Ovary (tissue), 10 donors: ENCODE measurements around the gene TBC1D9B. TPM values are rescaled to one million over a fixed set of nuclear protein-coding genes. Genes with fewer than 3 reads are reported as not detected.

Source experiments
- DNase-seq, 5 donors: peaks; one replicate each; pipeline ENCODE4 v3.0.0-alpha.2; 2019 to 2020
- H3K27ac ChIP-seq, 2 donors: fragments of 200-600 bp; one replicate each; pipeline versions ENCODE4 v1.5.1 to v1.8.0; 2019 to 2022
- H3K27me3 ChIP-seq: fragments of 200-600 bp; one replicate; pipeline ENCODE4 v1.8.0; 2022
- H3K36me3 ChIP-seq: fragments of 200-600 bp; sonication (generic); one replicate; pipeline ENCODE4 v1.5.1; 2019
- H3K4me1 ChIP-seq: one replicate; pipeline ENCODE4 v1.8.1; 2013; ENCODE audit warnings: mild to moderate bottlenecking, moderate library complexity; ENCODE audit not compliant: insufficient read depth
- H3K4me3 ChIP-seq: fragments of 200-600 bp; sonication (generic); one replicate; pipeline ENCODE4 v1.5.1; 2017
- H3K9me3 ChIP-seq, 2 donors: fragments of 200-600 bp in 1 of 2; sonication (generic) in 1 of 2; one replicate each; pipeline versions ENCODE4 v1.5.1 to v1.8.1; 2013 to 2019; ENCODE audit warnings: mild to moderate bottlenecking in 1 of 2, moderate library complexity in 1 of 2
- CTCF ChIP-seq, 3 donors: fragments of 450-650 bp in 2 of 3; fragments of 200-600 bp in 1 of 3; IDR thresholded peaks; one replicate each; pipeline versions ENCODE4 v1.5.1 to v1.8.0; 2016 to 2022; ENCODE audit warnings: antibody characterized with exemption in 3 of 3, mild to moderate bottlenecking in 1 of 3
- EP300 ChIP-seq: sonication (generic); formaldehyde crosslinking; IDR thresholded peaks from one replicate; pipeline ENCODE4 v1.6.1; 2017; ENCODE audit warnings: antibody characterized with exemption
- POLR2A ChIP-seq: fragments of 450-650 bp; IDR thresholded peaks from one replicate; pipeline ENCODE4 v1.6.1; 2017; ENCODE audit warnings: antibody characterized with exemption, mild to moderate bottlenecking, moderate library complexity
- WGBS, 3 donors: extraction: QIAGEN DNeasy Blood & Tissue Kit in 1 of 3; methylation state at CpG; one replicate each; pipeline versions ENCODE4 v1.1.5 to v1.1.7; 2013 to 2017; 5-methylcytosine and 5-hydroxymethylcytosine counted together
- intact Hi-C, 4 donors: fragments of 100-400 bp; cut with DNase I; formaldehyde crosslinking; loops; one replicate each; pipeline versions ENCODE4 v1.11.0 to v1.15.1; 2022 to 2023
- long read RNA-seq, 3 donors: library from polyadenylated mRNA in 2 of 3; unstranded in 2 of 3; transcript quantifications; one replicate each; pipeline ENCODE4 v2.0.0 and lab custom pipeline, GENCODE V29; 2021 to 2026
- polyA plus RNA-seq, 2 donors: library from polyadenylated mRNA; stranded (reverse); fragments of 200-250 nt in 1 of 2; fragments of 350-450 nt in 1 of 2; fragmentation: Illumina TruSeq in 1 of 2; extraction: RNeasy Lipid Tissue Mini Kit (QIAGEN cat#74804) in 1 of 2; gene quantifications; one replicate each; pipeline ENCODE4 v1.2.3, GENCODE V29; 2013 to 2014
- total RNA-seq, 7 donors: library from RNA; depleted of rRNA in 2 of 7; stranded (reverse); fragments of >200 nt in 2 of 7; fragmentation: NEBNext Ultra II Directional in 3 of 7; extraction: Animal tissue kit (Norgen Biotek cat#: 25700) in 3 of 7; gene quantifications; one replicate each; pipeline versions ENCODE4 v1.1.0 to v1.2.4, GENCODE V29; 2016 to 2023
- donor health status: DM: no; HTN: no; CAD: no; lungs with moderate emphysema.
- donor health status: DM: no; HTN: no; CAD: no.
- donor health status: Bipolar disorder and iron deficiency.
- donor health status: DM: yes; HTN: yes; CAD: no.
- donor health status: DM: no; HTN: no; CAD: no.
- donor health status: DM: yes; HTN: yes; CAD: no.

TBC1D9B gene
- total RNA-seq, result 100 to 1,000 TPM in 2 of 7 donors, 10 to 100 TPM in 5; 48.3 to 121 (median 87.8) TPM
- polyA plus RNA-seq, result 10 to 100 TPM; 66.2 to 67.4 TPM
- long read RNA-seq, donor 1, full-length matches to known transcripts, result 30 of 131 reads
- long read RNA-seq, donor 1, partial matches to known transcripts, result 74 of 131 reads
- long read RNA-seq, donor 1, other reads (novel, unspliced or antisense), result 27 of 131 reads
- long read RNA-seq, donor 2, full-length matches to known transcripts, result 13 of 26 reads
- long read RNA-seq, donor 2, partial matches to known transcripts, result 13 of 26 reads
- long read RNA-seq, donor 2, other reads (novel, unspliced or antisense), result 0 of 26 reads
- long read RNA-seq, donor 3, full-length matches to known transcripts, result 190 of 351 reads
- long read RNA-seq, donor 3, partial matches to known transcripts, result 107 of 351 reads
- long read RNA-seq, donor 3, other reads (novel, unspliced or antisense), result 54 of 351 reads

GRCh38 chr5:179907556-179908324 lies at the start of gene TBC1D9B:
TSS of gene TBC1D9B (minus strand) at chr5:179907897. CDS start at chr5:179907821, 76 bp downstream.
- Histone ChIP-seq H3K27me3 (no peaks in the 10 kb centered on the region), H3K4me1 (peaks cover 9% of the 10 kb centered on the region), H3K27ac (peak within 1 kb of the TSS; percentile 60 to 65), H3K4me3 (peak within 1 kb of the TSS; percentile 62), H3K36me3 (no peaks in the 10 kb centered on the region), H3K9me3 (no peaks in the 10 kb centered on the region)
- peak; percentile 74 to 88 (median 83) for DNase-seq
- WGBS, 3 donors, result 0 to 1% (median 1%) methylated on average over 47 to 105 of the region's 105 CpGs
- intact Hi-C loops, result loop anchor here in 3 of 4 donors (10.0 kb wide), 5 partner anchors 83 to 167 kb away; partner anchors contain the start of genes RNF130 (in 2 of the 3), LTC4S (in 1 of the 3), MGAT4B (in 1 of the 3) and SQSTM1 (in 1 of the 3)
- TF ChIP-seq POLR2A, result no peak
- no peak for TF ChIP-seq EP300
- peak in 2 of 3 donors; percentile 41 to 42 for TF ChIP-seq CTCF (IDR thresholded peaks at IDR 0.05)

DNA sequence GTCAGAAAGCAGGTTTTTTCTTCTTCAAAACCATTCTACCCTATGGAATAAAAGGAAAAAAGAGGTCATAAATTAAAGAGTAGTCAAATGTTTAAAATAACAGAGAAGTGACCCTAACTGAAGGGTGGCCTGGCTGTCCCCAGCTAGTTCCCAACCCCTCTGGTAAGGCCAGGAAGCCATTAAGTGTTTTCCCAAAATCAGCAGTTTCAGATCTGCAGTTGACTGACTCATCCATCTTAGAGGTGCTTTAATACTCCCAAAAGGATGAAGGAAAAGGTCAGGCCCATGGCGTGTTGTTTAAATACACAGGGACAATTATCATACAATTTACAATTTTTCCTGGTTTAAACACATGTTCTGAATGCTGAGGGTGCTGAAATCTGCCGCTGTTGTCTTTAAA lies 47.9 kb upstream of the TBC1D9B start:
- no peaks in the 10 kb centered on the region for H3K27me3 ChIP-seq
- no peak overlapping the region for H3K27ac ChIP-seq
- TF ChIP-seq EP300 (no peak), POLR2A (no peak), CTCF (IDR thresholded peaks at IDR 0.05) (no peak)
- intact Hi-C loops, result no loop called here
- no peaks in the 10 kb centered on the region for H3K4me1 ChIP-seq
- no peaks in the 10 kb centered on the region for H3K9me3 ChIP-seq
- 73 to 82% (median 78%) methylated on average over 2 of the region's 2 CpGs for WGBS, 3 donors
- H3K36me3 ChIP-seq, result no peaks in the 10 kb centered on the region
- H3K4me3 ChIP-seq, result no peak overlapping the region
- DNase-seq, result no peak

DNA sequence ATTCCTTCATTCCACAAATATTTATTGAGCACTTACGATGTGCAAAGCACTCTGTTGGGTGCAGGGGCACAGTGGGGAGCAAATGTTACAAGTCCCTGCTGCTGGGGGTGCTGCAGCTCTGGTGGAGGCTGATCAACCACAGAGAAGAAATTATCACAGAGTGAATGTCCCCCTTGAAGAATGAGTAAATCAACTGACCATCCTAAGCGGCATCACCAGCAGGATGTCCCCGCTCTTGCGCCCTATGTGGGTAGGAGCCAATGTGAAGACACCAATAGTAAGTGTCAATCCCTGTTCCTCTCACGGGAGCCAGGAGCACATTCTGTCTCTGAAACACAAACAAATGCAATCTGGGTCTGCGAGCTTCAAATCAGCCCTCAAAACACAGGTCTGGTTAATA lies 47.4 kb upstream of the TBC1D9B start:
- TF ChIP-seq POLR2A (no peak), EP300 (no peak), CTCF (IDR thresholded peaks at IDR 0.05) (no peak)
- Histone ChIP-seq H3K36me3 (no peaks in the 10 kb centered on the region), H3K4me1 (no peaks in the 10 kb centered on the region), H3K9me3 (no peaks in the 10 kb centered on the region), H3K4me3 (no peak overlapping the region), H3K27me3 (no peaks in the 10 kb centered on the region), H3K27ac (no peak overlapping the region)
- DNase-seq, result no peak
- intact Hi-C loops, result no loop called here
- WGBS, 3 donors, result 89 to 91% (median 90%) methylated on average over 6 of the region's 6 CpGs

DNA sequence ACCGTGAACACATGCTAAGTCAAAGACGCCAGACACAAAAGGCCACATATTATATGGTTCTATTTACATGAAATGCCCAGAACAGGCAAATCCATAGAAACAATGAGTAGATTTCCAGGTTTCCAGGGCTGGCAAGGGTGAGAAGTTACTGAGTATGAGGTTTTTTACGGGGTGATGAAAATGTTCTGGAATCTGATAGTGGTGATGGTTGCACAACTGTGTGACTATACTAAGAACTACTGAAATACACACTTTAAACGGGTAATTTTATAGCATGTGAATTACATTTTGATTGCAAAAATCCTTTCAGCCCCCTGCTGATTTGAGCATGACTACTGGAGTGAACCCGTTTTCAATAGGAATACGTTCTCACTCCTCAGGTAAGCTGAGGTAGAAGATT lies 46.7 kb upstream of the TBC1D9B start:
- Histone ChIP-seq H3K4me1 (no peaks in the 10 kb centered on the region), H3K9me3 (no peaks in the 10 kb centered on the region), H3K4me3 (no peak overlapping the region), H3K36me3 (no peaks in the 10 kb centered on the region), H3K27ac (no peak overlapping the region), H3K27me3 (no peaks in the 10 kb centered on the region)
- TF ChIP-seq CTCF (IDR thresholded peaks at IDR 0.05) (no peak), EP300 (no peak), POLR2A (no peak)
- DNase-seq, result no peak
- WGBS, 3 donors, result 94% methylated on average over 6 of the region's 6 CpGs
- intact Hi-C loops, result no loop called here
